ENCODE results near the gene SNTG2.

GRCh38 chr2:973129-973528, 22.5 kb downstream of the SNTG2 start:
- TF ChIP-seq CTCF (IDR thresholded peaks at IDR 0.05; ENCODE audit: insufficient read depth, low read depth, low read length), result no peak
- no peak for TF ChIP-seq EZH2 (IDR thresholded peaks at IDR 0.05; ENCODE audit: insufficient read depth, low read length)
